Colonic mucosa (tissue), 4 donors: ENCODE data around the gene AUNIP. TPM values are rescaled to one million over a fixed set of nuclear protein-coding genes. Genes with fewer than 3 reads are reported as not detected.
A peak's percentile ranks its signal among the peaks of the same experiment; 100 is the strongest.

Experiments used
- DNase-seq: peaks from one replicate; pipeline ENCODE4 v3.0.0-alpha.2; 2020
- H3K27ac ChIP-seq: fragments of 200-600 bp; one replicate; pipeline ENCODE4 v1.8.0; 2021
- H3K27me3 ChIP-seq: fragments of 200-600 bp; one replicate; pipeline ENCODE4 v1.8.0; 2021
- H3K36me3 ChIP-seq: fragments of 200-600 bp; one replicate; pipeline ENCODE4 v1.8.0; 2021
- H3K4me1 ChIP-seq: fragments of 200-600 bp; one replicate; pipeline ENCODE4 v1.8.0; 2021; ENCODE audit warnings: mild to moderate bottlenecking
- H3K4me3 ChIP-seq: fragments of 200-600 bp; one replicate; pipeline ENCODE4 v1.8.0; 2021
- H3K9ac ChIP-seq, 2 donors: one replicate each; pipeline ENCODE4 v1.7.0; 2013; ENCODE audit warnings: control low read depth in 2 of 2, low read depth in 2 of 2, low read length in 2 of 2
- H3K9me3 ChIP-seq: fragments of 200-600 bp; one replicate; pipeline ENCODE4 v1.8.0; 2021
- CTCF ChIP-seq: fragments of 200-600 bp; IDR thresholded peaks from one replicate; pipeline ENCODE4 v1.8.0; 2022; ENCODE audit warnings: antibody characterized with exemption, mild to moderate bottlenecking
- intact Hi-C: fragments of 100-400 bp; cut with DNase I; formaldehyde crosslinking; loops from one replicate; pipeline ENCODE4 v1.14.1; 2022
- total RNA-seq, 2 donors: library from RNA; stranded (reverse); fragmentation: NEBNext Ultra II Directional in 1 of 2; extraction: Animal tissue kit (Norgen Biotek cat#: 25700) in 1 of 2; gene quantifications; one replicate each; pipeline ENCODE4 v1.2.1, GENCODE V29; 2021
- donor health status: healthy.
- donor health status: DM: no; HTN: no; CAD: no.
- donor health status: DM: no; HTN: no; CAD: no.

AUNIP gene
- total RNA-seq, 2 donors from 2014 or later = 1.2 to 4.8 TPM

GRCh38 chr1:25825605-25826004, 33.7 kb downstream of the AUNIP start:
- Histone ChIP-seq H3K9me3 (no peaks in the 10 kb centered on the region), H3K36me3 (peaks cover 7% of the 10 kb centered on the region)

GRCh38 chr1:25821630-25822091, 37.6 kb downstream of the AUNIP start:
- no peaks in the 10 kb centered on the region for H3K27me3 ChIP-seq
- no peak overlapping the region for H3K27ac ChIP-seq
- H3K4me1 ChIP-seq = peaks cover 10% of the 10 kb centered on the region
- peak overlapping the region; percentile 92 to 94 for H3K9ac ChIP-seq
- no peaks in the 10 kb centered on the region for H3K9me3 ChIP-seq
- DNase-seq = no peak
- TF ChIP-seq CTCF = no peak
- H3K4me3 ChIP-seq = no peak overlapping the region
- no peaks in the 10 kb centered on the region for H3K36me3 ChIP-seq
- intact Hi-C loops = no loop called here

More at GRCh38 chr1:25825605-25826004, 33.7 kb downstream of the AUNIP start:
- Histone ChIP-seq H3K27me3 (no peaks in the 10 kb centered on the region), H3K27ac (no peak overlapping the region), H3K9ac (no peak overlapping the region), H3K4me1 (peaks cover 6% of the 10 kb centered on the region), H3K4me3 (no peak overlapping the region)
- intact Hi-C loops = no loop called here
- no peak for DNase-seq
- TF ChIP-seq CTCF = no peak

- Histone ChIP-seq H3K36me3 (no peaks in the 10 kb centered on the region), H3K4me1 (peaks cover 10% of the 10 kb centered on the region), H3K9ac (peak overlapping the region; percentile 92 to 94), H3K27me3 (no peaks in the 10 kb centered on the region), H3K9me3 (no peaks in the 10 kb centered on the region), H3K27ac (peak overlapping the region; percentile 89), H3K4me3 (peak overlapping the region; percentile 76)
- no peak for DNase-seq
- TF ChIP-seq CTCF = no peak
- intact Hi-C loops = no loop called here
Observed at GRCh38 chr1:25821112-25821476, 38.2 kb downstream of the AUNIP start.

- Histone ChIP-seq H3K36me3 (no peaks in the 10 kb centered on the region), H3K9me3 (no peaks in the 10 kb centered on the region), H3K27me3 (no peaks in the 10 kb centered on the region), H3K4me3 (peak overlapping the region; percentile 76), H3K4me1 (peaks cover 10% of the 10 kb centered on the region), H3K27ac (peak overlapping the region; percentile 89), H3K9ac (peak overlapping the region; percentile 92 to 94)
- intact Hi-C loops = no loop called here
- peak; percentile 56 for DNase-seq
- TF ChIP-seq CTCF = no peak
Observed at GRCh38 chr1:25820247-25821111, 38.8 kb downstream of the AUNIP start.

- peak within 1 kb of the TSS; percentile 92 to 94 for H3K9ac ChIP-seq
- intact Hi-C loops = no loop called here
- peak within 1 kb of the TSS; percentile 76 for H3K4me3 ChIP-seq
- H3K27me3 ChIP-seq = no peaks in the 10 kb centered on the region
- peak; percentile 95 for DNase-seq
- H3K4me1 ChIP-seq = peaks cover 10% of the 10 kb centered on the region
- no peaks in the 10 kb centered on the region for H3K36me3 ChIP-seq
- H3K27ac ChIP-seq = peak within 1 kb of the TSS; percentile 89
- no peak for TF ChIP-seq CTCF
- H3K9me3 ChIP-seq = no peaks in the 10 kb centered on the region
Observed at GRCh38 chr1:25819491-25820246, 39.6 kb downstream of the AUNIP start, which contains the start of gene MTFR1L. MTFR1L (plus strand) TSS chr1:25819954; CDS start chr1:25823105, 3,151 bp downstream.
